SK-N-SH treated with all-trans-retinoic acid at 6 μM for 48 hours (cell line): Measurements from ENCODE around the gene GRK3.
A peak's percentile ranks its signal among the peaks of the same experiment; 100 is the strongest.

Experiments used
- ATAC-seq: fragments of 200-7000 bp; cut with Tn5 transposase; 3 replicates; pipeline ENCODE4 v1.9.1; 2020; ENCODE audit warnings: mild to moderate bottlenecking, moderate library complexity
- ARNTL ChIP-seq: fragments of 450-650 bp; formaldehyde crosslinking; IDR thresholded peaks from 2 replicates; pipeline ENCODE4 v1.5.0; 2020; ENCODE audit warnings: low read depth, mild to moderate bottlenecking, moderate library complexity, borderline replicate concordance
- BACH2 ChIP-seq: fragments of 250-450 bp; sonication (Bioruptor Pico); IDR thresholded peaks from 2 replicates; pipeline ENCODE4 v1.9.0; 2021; ENCODE audit warnings: mild to moderate bottlenecking, borderline replicate concordance
- CREB5 ChIP-seq: fragments of 250-450 bp; sonication (Bioruptor Pico); IDR thresholded peaks from 2 replicates; pipeline ENCODE4 v1.5.1; 2020; ENCODE audit warnings: low read depth, mild to moderate bottlenecking, moderate library complexity
- CSDC2 ChIP-seq: fragments of 250-450 bp; sonication (Bioruptor Pico); IDR thresholded peaks from 2 replicates; pipeline ENCODE4 v1.5.0; 2020; ENCODE audit warnings: mild to moderate bottlenecking, moderate library complexity
- ESRRG ChIP-seq: fragments of 250-450 bp; sonication (Bioruptor Pico); IDR thresholded peaks from 2 replicates; pipeline ENCODE4 v1.6.1; 2021; ENCODE audit warnings: mild to moderate bottlenecking
- GLIS3 ChIP-seq: fragments of 250-450 bp; sonication (Bioruptor Pico); IDR thresholded peaks from 2 replicates; pipeline ENCODE4 v1.5.0; 2020; ENCODE audit warnings: mild to moderate bottlenecking, moderate library complexity
- ISL1 ChIP-seq: fragments of 250-450 bp; sonication (Bioruptor Pico); IDR thresholded peaks from 2 replicates; pipeline ENCODE4 v2.1.2; 2022; ENCODE audit warnings: mild to moderate bottlenecking, moderate library complexity
- OSR1 ChIP-seq: fragments of 250-450 bp; sonication (Bioruptor Pico); IDR thresholded peaks from 2 replicates; pipeline ENCODE4 v1.8.0; 2022; ENCODE audit warnings: moderate library complexity, mild to moderate bottlenecking, inconsistent platforms
- PPARA ChIP-seq: fragments of 250-450 bp; sonication (Bioruptor Pico); IDR thresholded peaks from 2 replicates; pipeline ENCODE4 v1.5.0; 2020; ENCODE audit warnings: mild to moderate bottlenecking, borderline replicate concordance
- RARB ChIP-seq: fragments of 250-450 bp; sonication (Bioruptor Pico); IDR thresholded peaks from 2 replicates; pipeline ENCODE4 v1.8.0; 2021; ENCODE audit warnings: mild to moderate bottlenecking, moderate library complexity
- SNAI2 ChIP-seq: fragments of 250-450 bp; sonication (Bioruptor Pico); IDR thresholded peaks from 2 replicates; pipeline ENCODE4 v1.5.0; 2020; ENCODE audit warnings: mild to moderate bottlenecking, moderate library complexity
- TCF4 ChIP-seq: fragments of 250-450 bp; sonication (Bioruptor Pico); IDR thresholded peaks from 2 replicates; pipeline ENCODE4 v1.8.0; 2021; ENCODE audit warnings: mild to moderate bottlenecking, moderate library complexity, borderline replicate concordance
- TOX ChIP-seq: fragments of 250-450 bp; sonication (Bioruptor Pico); IDR thresholded peaks from 2 replicates; pipeline ENCODE4 v1.8.0; 2021; ENCODE audit warnings: mild to moderate bottlenecking, moderate library complexity, borderline replicate concordance
- TSHZ2 ChIP-seq: fragments of 250-450 bp; sonication (Bioruptor Pico); IDR thresholded peaks from 2 replicates; pipeline ENCODE4 v1.5.0; 2020; ENCODE audit warnings: mild to moderate bottlenecking, moderate library complexity
- ZC3H10 ChIP-seq: fragments of 250-450 bp; sonication (Bioruptor Pico); IDR thresholded peaks from 2 replicates; pipeline ENCODE4 v1.5.1; 2021; ENCODE audit warnings: mild to moderate bottlenecking, moderate library complexity
- ZFP3 ChIP-seq: fragments of 250-450 bp; sonication (Bioruptor Pico); IDR thresholded peaks from 2 replicates; pipeline ENCODE4 v1.5.0; 2020; ENCODE audit warnings: mild to moderate bottlenecking, moderate library complexity
- ZNF565 ChIP-seq: fragments of 450-650 bp; formaldehyde crosslinking; conservative IDR thresholded peaks from 2 replicates; pipeline ENCODE4 v1.5.0; 2020; ENCODE audit warnings: low read depth, mild to moderate bottlenecking, moderate library complexity
- ZNF8 ChIP-seq: fragments of 450-650 bp; formaldehyde crosslinking; IDR thresholded peaks from 2 replicates; pipeline ENCODE4 v1.5.0; 2020; ENCODE audit warnings: mild to moderate bottlenecking, moderate library complexity
- TF ChIP-seq, protein P1 (sequence below): fragments of 250-450 bp; sonication (Bioruptor Pico); IDR thresholded peaks from 2 replicates; pipeline ENCODE4 v1.8.0; 2020; ENCODE audit warnings: mild to moderate bottlenecking, moderate library complexity, borderline replicate concordance
- TF ChIP-seq, protein P2 (sequence below): fragments of 250-450 bp; sonication (Bioruptor Pico); IDR thresholded peaks from 2 replicates; pipeline ENCODE4 v1.5.1; 2021; ENCODE audit warnings: mild to moderate bottlenecking, moderate library complexity
- TF ChIP-seq, protein P3 (sequence below): fragments of 250-450 bp; sonication (Bioruptor Pico); IDR thresholded peaks from 2 replicates; pipeline ENCODE4 v1.8.0; 2021; ENCODE audit warnings: low read depth, mild to moderate bottlenecking, moderate library complexity, borderline replicate concordance

GRK3 gene

GRCh38 chr22:25660336-25660735 is 95.9 kb downstream of the GRK3 start (continued):
- TF ChIP-seq, protein P1, sequence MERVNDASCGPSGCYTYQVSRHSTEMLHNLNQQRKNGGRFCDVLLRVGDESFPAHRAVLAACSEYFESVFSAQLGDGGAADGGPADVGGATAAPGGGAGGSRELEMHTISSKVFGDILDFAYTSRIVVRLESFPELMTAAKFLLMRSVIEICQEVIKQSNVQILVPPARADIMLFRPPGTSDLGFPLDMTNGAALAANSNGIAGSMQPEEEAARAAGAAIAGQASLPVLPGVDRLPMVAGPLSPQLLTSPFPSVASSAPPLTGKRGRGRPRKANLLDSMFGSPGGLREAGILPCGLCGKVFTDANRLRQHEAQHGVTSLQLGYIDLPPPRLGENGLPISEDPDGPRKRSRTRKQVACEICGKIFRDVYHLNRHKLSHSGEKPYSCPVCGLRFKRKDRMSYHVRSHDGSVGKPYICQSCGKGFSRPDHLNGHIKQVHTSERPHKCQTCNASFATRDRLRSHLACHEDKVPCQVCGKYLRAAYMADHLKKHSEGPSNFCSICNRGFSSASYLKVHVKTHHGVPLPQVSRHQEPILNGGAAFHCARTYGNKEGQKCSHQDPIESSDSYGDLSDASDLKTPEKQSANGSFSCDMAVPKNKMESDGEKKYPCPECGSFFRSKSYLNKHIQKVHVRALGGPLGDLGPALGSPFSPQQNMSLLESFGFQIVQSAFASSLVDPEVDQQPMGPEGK, result no peak
- TF ChIP-seq ZC3H10 (no peak), TOX (no peak), ZNF8 (no peak), SNAI2 (CRISPR knock-in tag) (no peak), OSR1 (no peak), GLIS3 (CRISPR knock-in tag) (no peak), ISL1 (no peak)

DNA sequence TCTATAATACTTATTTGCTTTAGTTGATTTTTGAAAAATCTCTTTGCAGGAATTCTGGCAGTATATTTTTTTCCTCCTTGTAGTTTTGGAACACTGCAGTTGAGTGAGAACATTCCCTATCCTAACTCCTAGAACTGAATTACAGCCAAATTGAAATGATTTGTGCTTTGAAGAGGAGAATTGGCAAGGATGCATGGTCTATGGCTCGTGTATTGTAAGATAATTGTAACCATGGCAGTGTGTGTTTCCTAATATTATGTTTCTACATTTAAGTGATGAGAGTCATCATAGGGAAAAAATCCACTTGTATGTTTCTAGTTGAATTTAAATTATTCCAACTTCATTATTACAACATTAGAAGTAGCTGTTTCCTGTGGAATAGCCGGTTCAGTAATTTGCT is 96.6 kb downstream of the GRK3 start:
- TF ChIP-seq PPARA (no peak), ZFP3 (CRISPR knock-in tag) (0 out of 2 replicates have a peak, but pooled peaks have one; percentile 25), ZNF8 (no peak), TOX (no peak), GLIS3 (CRISPR knock-in tag) (no peak), ZNF565 (CRISPR knock-in tag) (no peak), BACH2 (CRISPR knock-in tag) (no peak), CSDC2 (CRISPR knock-in tag) (no peak), ISL1 (peak; percentile 89), CREB5 (CRISPR knock-in tag) (no peak), ESRRG (CRISPR knock-in tag) (no peak), TCF4 (CRISPR knock-in tag) (no peak), ARNTL (CRISPR knock-in tag) (no peak), SNAI2 (CRISPR knock-in tag) (0 out of 2 replicates have a peak, but pooled peaks have one; percentile 14), TSHZ2 (CRISPR knock-in tag) (no peak), RARB (CRISPR knock-in tag) (no peak)
- TF ChIP-seq, protein P2, sequence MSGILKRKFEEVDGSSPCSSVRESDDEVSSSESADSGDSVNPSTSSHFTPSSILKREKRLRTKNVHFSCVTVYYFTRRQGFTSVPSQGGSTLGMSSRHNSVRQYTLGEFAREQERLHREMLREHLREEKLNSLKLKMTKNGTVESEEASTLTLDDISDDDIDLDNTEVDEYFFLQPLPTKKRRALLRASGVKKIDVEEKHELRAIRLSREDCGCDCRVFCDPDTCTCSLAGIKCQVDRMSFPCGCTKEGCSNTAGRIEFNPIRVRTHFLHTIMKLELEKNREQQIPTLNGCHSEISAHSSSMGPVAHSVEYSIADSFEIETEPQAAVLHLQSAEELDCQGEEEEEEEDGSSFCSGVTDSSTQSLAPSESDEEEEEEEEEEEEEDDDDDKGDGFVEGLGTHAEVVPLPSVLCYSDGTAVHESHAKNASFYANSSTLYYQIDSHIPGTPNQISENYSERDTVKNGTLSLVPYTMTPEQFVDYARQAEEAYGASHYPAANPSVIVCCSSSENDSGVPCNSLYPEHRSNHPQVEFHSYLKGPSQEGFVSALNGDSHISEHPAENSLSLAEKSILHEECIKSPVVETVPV (CRISPR knock-in tag), result no peak
- TF ChIP-seq, protein P1, result no peak
- TF ChIP-seq, protein P3, sequence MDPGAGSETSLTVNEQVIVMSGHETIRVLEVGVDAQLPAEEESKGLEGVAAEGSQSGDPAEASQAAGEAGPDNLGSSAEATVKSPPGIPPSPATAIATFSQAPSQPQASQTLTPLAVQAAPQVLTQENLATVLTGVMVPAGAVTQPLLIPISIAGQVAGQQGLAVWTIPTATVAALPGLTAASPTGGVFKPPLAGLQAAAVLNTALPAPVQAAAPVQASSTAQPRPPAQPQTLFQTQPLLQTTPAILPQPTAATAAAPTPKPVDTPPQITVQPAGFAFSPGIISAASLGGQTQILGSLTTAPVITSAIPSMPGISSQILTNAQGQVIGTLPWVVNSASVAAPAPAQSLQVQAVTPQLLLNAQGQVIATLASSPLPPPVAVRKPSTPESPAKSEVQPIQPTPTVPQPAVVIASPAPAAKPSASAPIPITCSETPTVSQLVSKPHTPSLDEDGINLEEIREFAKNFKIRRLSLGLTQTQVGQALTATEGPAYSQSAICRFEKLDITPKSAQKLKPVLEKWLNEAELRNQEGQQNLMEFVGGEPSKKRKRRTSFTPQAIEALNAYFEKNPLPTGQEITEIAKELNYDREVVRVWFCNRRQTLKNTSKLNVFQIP (CRISPR knock-in tag), result no peak
- TF ChIP-seq, all 23 proteins: peak for 3
- ATAC-seq, result peak; percentile 65; the same call in 2 of the 3 replicates
